GM12872 (cell line): ENCODE measurements around the gene MMP7.

Experiments
- TF ChIP-seq, protein P1 (sequence below): IDR thresholded peaks from 3 replicates; pipeline ENCODE4 v1.5.1; 2011; ENCODE audit warnings: low read depth, mild to moderate bottlenecking, low read length, moderate library complexity; ENCODE audit not compliant: insufficient read depth

Gene MMP7

DNA sequence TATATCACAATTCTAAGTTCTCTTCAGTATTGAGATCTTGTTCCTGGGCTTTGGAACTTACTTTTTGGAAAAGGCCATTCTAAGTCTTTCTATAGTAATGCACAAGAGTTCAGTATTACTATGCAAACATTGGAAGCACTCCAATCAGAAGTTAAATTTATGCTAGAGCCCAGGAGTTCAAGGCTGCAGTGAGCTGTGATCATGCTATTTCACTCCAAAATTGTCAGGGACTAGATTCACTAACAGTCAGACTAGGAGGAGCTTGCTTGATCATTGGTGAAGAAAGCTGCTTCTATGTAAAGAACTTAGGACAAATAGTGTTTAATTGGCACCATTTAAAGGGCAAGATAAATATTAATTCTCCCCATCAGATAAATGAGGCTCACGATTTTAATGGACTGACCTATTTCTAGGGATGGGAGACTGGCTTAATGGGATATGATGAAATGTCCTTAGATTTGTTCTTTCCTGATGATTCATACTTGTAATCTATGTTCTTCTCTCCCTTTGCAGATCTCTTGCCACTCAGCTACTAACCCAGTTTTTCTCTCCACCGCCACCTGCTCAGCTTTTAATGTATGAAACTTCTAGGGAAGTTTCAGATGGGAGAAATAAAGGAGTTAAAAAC, 45.3 kb downstream of the MMP7 start:
- TF ChIP-seq, protein P1, sequence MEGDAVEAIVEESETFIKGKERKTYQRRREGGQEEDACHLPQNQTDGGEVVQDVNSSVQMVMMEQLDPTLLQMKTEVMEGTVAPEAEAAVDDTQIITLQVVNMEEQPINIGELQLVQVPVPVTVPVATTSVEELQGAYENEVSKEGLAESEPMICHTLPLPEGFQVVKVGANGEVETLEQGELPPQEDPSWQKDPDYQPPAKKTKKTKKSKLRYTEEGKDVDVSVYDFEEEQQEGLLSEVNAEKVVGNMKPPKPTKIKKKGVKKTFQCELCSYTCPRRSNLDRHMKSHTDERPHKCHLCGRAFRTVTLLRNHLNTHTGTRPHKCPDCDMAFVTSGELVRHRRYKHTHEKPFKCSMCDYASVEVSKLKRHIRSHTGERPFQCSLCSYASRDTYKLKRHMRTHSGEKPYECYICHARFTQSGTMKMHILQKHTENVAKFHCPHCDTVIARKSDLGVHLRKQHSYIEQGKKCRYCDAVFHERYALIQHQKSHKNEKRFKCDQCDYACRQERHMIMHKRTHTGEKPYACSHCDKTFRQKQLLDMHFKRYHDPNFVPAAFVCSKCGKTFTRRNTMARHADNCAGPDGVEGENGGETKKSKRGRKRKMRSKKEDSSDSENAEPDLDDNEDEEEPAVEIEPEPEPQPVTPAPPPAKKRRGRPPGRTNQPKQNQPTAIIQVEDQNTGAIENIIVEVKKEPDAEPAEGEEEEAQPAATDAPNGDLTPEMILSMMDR = no peak

DNA sequence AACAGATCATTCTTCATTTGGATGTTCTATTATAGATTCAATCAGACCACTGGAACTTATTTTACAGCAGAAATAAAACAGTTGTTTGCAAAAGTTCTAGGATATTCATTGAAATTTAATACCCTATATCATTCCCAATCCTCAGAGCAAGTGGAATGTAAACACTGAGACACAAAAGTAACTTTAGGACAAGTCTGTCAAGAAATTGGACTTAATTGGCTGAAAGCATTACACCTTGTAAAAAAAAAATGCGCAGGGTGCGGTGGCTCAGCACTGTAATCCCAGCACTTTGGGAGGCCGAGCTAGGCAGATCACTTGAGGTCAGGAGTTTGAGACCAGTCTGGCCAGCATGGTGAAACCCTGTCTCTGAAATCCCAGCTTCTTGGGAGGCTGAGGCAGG, 48.1 kb downstream of the MMP7 start:
- TF ChIP-seq, protein P1 = no peak

DNA sequence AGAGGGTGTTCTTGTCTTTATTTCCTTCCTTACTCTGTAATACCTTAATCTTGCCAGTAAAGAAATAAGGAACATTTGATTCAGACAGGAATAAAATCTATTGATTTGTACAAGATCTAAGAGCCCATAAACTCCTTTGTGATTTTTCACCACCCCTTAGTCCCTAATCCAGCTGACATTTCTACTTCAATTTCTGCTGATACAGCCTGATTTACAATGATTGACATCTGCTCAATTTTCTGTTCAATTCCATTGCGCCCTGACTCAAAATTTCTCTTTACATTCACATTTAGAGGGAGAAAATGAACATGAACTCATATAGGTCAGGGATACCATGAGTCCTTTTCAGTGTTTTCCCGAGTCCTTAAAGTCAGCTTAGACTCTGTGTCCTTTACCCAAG, 50.8 kb downstream of the MMP7 start:
- TF ChIP-seq, protein P1 = no peak

DNA sequence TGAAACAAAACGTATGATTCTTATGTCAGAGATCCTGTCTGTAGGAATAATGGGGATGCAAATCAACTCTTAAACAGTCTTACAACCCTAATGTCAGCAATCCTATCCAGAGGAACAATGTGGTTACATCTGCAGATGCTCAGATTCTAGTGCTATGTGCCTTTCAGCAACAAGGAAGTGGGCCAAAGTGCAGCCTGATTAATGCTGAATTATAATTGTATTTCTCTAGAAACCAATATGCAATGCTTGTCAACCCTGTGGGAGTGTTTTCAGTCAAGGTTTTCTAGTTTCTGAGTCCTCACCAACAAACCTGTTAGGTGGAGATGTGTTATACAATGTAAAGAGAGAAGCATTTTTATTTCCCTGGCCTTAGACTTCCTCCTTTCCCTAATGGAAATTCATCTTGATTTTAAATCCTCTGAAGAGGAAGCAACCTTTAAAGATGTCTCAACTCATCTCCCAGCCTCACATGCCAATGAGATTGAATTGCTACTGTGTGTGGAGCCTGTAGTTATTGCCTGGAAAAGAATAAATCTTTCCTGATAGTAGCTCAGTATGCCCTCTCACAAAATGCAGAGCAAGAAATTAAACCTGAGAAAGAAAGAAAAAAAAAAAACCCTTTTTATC, 51.8 kb downstream of the MMP7 start:
- TF ChIP-seq, protein P1 = no peak

DNA sequence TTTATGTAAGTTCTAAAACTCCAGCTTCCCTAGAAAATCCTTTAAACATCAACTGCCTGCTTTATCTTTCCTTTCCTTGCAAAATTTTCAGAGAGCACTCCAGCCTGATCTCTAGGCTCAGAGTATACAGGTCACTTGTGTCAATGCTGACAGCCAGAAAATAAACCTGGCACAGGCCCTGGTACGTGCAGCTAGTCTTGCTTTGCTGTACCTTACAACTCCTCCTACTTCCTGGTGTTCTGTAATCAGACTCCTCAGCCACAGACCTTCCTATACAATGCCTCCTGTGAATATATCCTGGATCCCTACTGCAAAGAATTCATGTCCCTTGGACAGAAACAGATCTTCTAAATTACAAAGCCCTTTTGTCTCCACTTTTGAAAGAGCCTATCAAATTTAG, 53.7 kb downstream of the MMP7 start:
- TF ChIP-seq, protein P1 = no peak

DNA sequence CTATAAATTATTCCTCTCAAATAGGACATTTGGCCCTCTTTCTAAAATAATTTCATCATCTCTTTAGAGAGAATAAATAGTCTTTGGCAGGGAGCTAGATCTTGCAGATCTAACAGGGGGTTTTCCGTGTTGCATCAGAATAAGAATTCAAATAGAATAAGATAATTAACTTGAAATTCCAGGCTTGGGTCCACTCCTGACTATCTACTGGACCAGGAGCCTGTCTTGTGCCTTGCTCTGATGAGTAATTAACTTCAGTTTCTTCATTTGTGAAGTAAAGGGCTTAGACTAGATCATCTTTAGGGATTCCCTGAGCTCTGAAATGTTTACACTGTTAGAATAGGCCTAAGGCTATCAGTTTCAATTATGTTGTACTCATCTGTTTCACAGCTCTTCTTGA, 54.5 kb downstream of the MMP7 start:
- TF ChIP-seq, protein P1 = no peak

DNA sequence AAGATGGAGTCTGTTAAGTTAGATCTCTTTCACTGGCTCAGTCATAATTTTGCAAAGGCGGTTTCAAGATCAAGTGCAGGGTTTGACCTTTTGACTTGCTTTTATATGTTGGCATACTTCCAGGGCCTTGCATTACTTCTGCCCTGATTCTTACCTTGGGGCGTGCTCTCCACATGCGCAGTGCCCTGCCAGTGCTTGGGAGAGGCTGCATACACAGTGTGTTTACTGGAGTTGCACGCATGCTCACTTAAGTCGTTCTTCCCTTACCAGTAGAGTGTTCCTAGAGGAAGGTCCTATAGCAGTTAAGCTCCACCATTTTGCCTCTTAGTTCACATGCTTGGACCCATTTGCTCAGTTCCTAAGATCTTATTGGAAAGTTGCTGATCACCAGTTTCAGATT, 57.0 kb downstream of the MMP7 start:
- TF ChIP-seq, protein P1 = no peak
